Measurements from ENCODE around the gene OR5A2.
A peak's percentile ranks its signal among the peaks of the same experiment; 100 is the strongest.
"Not testable (repeated sequence)": the region's sequence is repeated elsewhere in the genome, so short reads cannot be mapped to it uniquely, and the experiment has no call there.

The OR5A2 gene, protein sequence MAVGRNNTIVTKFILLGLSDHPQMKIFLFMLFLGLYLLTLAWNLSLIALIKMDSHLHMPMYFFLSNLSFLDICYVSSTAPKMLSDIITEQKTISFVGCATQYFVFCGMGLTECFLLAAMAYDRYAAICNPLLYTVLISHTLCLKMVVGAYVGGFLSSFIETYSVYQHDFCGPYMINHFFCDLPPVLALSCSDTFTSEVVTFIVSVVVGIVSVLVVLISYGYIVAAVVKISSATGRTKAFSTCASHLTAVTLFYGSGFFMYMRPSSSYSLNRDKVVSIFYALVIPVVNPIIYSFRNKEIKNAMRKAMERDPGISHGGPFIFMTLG

DNA sequence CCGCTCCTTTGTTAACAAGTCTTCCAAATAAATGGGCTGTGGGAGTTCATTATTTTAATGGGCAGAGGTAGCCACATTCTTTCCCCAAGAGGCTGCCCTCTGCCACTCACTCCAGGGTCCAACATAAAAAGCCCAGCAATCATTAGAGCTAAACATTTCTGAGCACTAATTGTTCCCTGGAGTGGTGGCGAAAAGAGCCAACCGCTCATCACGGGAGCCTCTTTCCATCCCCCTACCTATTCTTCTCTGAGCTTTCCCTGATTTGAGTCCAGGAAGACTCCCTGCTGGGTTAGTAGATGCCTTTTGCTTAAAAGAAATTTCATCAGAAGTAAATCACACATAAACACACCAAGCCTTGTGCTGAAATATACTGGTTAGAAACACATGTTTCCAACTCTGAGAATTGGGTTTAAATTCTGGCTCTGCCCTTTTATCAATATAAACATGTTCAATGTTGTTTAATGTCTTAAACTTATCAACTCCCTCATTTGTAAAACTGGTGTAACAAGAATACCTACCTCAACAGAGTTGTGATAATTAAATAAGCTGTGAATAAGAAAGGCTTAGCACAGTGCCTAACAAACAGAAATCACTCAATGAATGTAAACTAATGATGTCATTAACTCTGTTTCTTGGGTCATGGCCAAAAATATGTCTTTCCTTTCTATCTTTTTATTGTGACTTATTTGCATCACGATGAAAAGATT is at the start of gene OR5A2:
TSS of gene OR5A2 (minus strand) at position 53 of the 707 bp plus-strand sequence. CDS start 3,460 bp downstream, outside the sequence.
- FAIRE-seq (no peak), DNase-seq (ENCODE audit: low spot score) (no peak)

DNA sequence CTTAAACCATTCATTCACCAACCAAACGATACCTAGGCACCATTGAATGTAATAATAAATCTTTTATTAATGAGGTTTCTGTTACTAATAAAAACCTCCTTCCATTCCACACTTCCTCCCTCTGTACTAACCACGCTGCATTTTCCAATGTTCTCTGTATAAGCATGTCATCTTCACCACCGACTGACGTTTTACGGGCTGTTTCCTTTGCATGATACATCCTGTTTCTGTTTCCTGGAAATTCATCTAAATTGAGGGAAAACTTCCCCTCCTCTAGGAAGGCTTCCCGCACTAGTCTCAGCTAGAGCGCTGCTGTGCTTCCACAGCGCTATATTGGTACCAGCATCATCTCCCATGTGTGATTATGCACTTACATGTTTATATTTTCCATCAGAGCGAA is 49.0 kb upstream of the OR5A2 start:
- DNase-seq (ENCODE audit: low spot score) = no peak
- FAIRE-seq = no peak

DNA sequence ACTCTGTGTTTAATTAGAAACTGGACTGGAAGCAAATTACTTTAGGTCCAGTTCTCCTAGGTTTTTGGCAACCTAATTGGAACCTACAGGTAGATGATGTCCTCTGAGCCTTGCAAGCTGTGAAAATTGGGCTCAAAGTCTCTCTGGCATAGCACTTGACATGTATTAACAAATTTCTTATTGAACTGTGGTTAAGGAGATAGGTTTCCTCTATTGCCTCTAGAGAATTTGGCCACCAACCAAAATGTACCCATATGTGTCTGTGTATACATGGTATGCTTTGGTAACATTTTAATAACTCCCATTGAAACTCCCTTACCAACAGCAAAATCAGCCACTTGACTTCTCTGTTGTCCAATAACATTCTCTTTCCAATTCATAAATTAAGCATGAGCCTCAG is 46.8 kb upstream of the OR5A2 start, which contains the start of gene OR4D10:
TSS of gene OR4D10 (plus strand) at position 301 of the 400 bp plus-strand sequence. CDS start 4,115 bp downstream, outside the sequence.
- DNase-seq (ENCODE audit: low spot score) (no peak), FAIRE-seq (no peak)

DNA sequence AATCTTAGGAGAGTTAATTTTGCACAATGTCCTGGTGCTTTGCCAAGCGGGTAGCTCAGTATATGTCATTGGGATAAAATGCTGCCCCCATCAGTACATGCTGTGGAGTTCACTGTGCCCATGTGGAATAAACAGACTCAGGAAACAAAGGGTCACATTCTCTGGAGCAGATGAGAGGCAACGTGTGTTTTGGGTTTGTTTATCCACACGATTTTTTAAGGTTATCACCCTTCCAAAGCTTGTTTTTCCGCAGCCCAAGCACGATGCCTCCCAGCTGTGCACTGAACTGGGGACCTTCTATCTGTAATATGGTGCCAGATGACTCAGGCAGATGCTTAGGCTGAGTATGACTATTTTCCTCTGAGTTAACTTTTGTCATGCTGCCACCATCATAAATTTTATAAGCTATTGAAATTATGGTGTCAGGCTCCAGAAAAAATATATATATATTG is 37.0 kb upstream of the OR5A2 start:
- FAIRE-seq (no peak), DNase-seq (ENCODE audit: low spot score) (peak; percentile 13)

DNA sequence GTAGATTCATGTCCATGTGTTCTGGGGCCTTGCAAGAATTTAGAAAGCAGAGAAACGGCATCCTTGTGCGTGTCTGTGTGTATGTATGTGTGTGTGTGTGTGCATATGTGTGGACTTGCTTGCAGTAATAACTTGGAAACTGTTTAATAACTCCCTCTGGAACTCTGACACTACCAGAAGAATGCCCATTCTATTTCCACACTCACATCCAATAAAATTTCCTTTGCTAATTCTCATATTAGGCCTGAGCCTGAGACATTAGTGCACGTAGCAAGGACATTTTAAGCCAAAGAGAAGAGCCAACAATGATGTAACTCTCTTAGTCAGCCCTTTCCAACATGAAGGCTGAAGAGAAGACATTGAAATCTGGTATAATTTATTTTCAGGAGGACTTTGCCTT is 33.7 kb upstream of the OR5A2 start:
- FAIRE-seq (no peak), DNase-seq (ENCODE audit: low spot score) (no peak)

DNA sequence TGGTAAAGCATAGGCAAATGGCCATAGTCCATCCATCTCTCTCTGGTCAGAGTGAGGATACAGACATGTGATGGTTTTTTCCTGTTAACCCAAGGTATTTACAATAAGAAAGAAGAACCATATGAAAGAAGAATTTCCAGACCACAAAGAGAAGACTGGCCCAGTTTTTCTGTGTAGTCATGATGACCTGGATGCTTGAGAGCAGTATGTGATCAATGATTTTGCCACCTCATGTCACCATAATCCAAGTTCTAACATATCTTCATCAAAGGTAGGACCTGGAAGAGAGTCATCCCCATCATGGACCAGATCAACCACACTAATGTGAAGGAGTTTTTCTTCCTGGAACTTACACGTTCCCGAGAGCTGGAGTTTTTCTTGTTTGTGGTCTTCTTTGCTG is 30.4 kb upstream of the OR5A2 start, which contains the start of gene OR4D6:
TSS of gene OR4D6 (plus strand) at position 301 of the 400 bp plus-strand sequence. CDS start at position 301, 0 bp downstream.
- DNase-seq (ENCODE audit: low spot score) (no peak), FAIRE-seq (no peak)

DNA sequence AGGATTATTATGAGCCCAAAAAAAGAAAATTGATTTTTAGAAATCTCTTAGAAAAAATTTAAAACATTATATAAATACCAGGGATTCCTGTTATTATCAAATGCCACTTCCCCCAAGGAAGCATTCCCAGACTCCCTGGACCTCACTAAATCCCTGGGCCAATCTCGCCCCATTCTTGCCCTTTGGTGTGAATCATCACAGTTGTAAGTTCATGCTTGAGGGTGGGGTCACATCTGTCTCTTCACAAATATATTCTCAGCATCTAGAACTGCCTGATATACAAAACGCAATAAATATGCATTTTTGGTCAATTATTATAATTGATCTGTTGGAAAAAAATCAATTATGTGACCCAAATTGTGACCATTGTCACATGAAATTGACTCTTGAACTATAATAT is 22.3 kb upstream of the OR5A2 start:
- no peak for DNase-seq (ENCODE audit: low spot score)
- no peak for FAIRE-seq

DNA sequence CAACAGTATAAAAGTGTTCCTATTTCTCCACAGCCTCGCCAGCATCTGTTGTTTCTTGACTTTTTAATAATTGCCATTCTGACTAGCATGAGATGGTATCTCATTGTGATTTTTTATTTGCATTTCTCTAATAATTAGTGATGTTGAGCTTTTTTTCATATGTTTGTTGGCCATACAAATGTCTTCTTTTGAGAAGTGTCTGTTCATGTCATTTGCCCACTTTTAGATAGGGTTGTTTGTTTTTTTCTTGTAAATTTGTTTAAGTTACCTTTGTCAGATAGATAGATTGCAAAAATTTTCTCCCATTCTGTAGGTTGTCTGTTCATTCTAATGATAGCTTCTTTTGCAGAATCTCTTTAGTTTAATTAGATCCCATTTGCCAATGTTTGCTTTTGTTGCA is 19.4 kb upstream of the OR5A2 start:
- DNase-seq (ENCODE audit: low spot score); FAIRE-seq: not testable (repeated sequence)

DNA sequence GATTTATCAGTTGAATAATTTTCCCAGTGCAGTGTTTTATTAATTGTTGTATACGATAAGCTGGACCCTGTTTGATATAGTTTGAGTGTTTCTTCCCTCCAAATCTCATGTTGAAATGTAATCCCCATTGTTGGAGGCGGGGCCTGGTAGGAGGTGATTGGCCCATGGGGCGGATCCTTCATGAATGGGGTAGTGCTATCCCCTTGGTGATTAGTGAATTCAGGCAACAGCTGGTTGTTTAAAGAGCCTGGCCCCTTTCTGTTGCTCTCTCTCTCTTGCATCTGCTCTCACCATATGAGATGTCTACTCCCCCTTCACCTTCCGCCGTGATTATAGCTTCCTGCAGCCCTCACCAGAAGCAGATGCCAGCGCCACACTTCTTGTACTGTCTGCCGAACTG is 11.6 kb upstream of the OR5A2 start:
- FAIRE-seq (no peak), DNase-seq (ENCODE audit: low spot score) (no peak)

DNA sequence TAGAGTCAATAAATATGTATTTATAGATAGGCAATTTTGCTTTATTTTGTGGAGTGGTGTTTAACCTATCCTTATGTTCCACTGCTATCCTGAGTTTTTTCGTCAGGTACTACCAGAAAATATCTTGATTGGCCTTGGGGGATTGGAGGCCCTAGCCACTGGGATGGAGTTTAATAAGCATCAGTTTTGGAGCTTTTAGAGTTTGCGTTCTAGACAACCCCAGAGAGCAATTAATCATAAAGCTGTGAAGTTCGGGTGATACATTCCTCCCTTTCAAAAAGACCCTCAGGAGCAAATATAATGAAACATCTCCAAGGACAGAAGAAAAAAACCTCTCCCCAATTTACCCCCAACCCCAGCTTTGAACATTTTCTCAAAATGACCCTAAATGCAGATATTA is 10.0 kb upstream of the OR5A2 start, which contains the start of gene OR5A1:
TSS of gene OR5A1 (plus strand) at position 301 of the 400 bp plus-strand sequence. CDS start 6,700 bp downstream, outside the sequence.
- DNase-seq (ENCODE audit: low spot score) (no peak), FAIRE-seq (no peak)

DNA sequence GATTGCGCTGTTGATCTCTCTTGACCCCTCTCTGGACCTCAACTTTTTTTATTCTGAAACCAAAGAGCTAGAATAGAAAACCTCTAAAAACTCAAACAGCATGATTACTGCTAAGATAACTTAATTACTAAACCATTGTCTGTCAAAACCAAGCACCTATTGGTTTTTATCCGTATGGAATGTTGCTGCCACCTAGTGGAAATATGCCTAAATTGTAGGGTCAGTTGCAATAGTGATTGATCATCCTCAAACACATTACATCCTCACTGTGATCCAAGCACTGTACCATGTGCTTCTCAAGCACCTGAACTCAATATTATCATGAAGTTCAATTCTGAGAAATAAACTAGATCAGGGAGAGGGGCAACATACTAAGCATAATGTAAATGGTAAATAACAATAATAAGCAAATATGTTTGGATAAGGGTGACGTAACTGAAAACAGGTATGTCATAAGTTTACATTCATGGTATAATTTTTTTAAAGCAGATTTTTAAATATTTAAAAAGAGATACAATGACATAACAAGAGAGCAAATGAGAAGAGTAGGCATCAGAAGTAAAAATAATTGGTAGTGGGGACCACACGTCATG is 3.8 kb upstream of the OR5A2 start:
- peak; percentile 41 for DNase-seq (ENCODE audit: low spot score)
- FAIRE-seq = peak; percentile 59

DNA sequence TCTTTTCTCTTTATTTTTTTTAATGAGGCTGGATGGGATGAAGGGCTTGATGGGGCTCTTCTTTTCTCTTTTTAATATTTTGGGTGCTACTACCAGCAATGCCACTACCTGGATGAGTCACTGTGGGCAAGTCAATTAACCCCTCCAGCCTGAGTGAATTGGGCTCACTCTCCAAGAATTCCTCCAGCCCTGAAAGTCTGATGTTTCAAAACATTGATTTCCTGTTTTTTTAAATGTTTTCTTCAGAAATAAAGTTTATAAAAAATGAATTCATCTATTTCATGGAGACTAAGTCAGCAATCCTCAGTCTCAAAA is 812 bp upstream of the OR5A2 start:
- FAIRE-seq (no peak), DNase-seq (ENCODE audit: low spot score) (peak; percentile 21)

DNA sequence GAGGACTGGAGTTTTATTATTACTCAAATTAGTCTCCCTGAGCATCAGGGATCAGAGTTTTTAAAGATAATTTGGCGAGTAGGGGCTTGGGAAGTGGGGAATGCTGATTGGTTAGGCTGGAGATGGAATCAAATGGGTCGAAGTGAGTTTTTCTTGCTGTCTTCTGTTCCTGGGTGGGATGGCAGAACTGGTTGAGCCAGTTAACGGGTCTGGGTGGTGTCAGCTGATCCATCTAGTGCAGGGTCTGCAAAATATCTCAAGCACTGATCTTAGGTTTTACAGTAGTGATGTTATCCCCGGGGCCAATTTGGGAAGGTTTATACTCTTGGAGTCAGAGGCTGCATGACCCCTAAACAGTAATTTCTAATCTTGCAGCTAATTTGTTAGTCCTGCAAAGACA is 1.1 kb downstream of the OR5A2 start:
- no peak for DNase-seq (ENCODE audit: low spot score)
- no peak for FAIRE-seq

DNA sequence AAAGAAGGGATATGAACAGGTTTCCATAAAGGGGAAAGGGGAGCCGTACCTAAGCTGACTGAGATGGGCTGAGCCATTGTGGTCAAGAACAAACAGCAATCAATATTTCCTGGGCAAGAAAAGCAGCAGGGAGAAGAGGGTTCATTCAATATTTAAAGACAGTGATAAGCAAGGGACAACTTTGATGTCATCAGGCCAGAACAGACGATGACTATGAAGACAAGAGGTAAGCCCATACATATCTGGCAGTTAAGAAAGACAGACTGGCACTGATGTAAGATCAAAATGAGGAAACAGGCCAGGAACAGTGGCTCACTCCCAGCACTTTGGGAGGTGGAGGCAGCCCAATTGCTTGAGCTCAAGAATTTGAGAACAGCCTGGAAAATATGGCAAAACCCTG is 2.4 kb downstream of the OR5A2 start:
- no peak for DNase-seq (ENCODE audit: low spot score)
- FAIRE-seq = no peak

DNA sequence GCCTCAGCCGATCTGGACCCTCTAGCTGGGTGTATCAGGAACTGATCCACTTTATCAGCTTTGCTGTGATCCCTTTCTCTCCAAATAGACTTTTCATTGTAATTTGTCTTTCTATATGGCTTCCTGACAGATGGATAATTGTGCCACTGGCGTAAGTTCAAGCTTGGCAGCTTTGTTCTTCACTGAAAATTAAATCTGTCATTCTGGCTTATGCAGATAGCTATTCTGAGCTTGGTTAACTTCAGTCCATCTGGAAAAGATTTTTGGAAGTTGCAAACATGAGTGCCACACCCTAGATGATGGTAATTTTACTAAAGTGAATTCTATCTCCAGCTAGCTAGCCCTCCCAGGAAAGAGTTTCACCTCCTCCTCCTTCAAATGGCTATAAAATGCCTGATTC is 8.1 kb downstream of the OR5A2 start:
- FAIRE-seq (no peak), DNase-seq (ENCODE audit: low spot score) (no peak)

DNA sequence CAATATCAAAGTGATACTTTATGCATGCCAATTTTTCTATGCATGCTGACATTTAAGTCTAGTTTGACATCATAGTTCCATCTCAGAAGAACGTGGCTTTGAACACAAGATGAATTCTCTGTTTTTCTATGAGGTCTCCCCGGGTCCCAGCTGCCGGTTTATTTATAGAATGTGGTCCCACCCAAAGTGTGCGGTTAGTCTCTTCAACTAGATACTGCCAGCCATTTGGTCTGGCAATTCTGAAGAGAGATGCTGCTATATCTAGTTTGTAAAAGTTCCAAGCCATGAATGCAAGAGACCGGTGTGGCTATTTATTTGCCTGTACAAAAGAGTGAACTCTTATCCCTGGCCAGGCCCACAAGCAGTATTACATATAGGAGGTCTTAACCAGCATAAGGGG is 9.2 kb downstream of the OR5A2 start:
- FAIRE-seq (no peak), DNase-seq (ENCODE audit: low spot score) (no peak)

DNA sequence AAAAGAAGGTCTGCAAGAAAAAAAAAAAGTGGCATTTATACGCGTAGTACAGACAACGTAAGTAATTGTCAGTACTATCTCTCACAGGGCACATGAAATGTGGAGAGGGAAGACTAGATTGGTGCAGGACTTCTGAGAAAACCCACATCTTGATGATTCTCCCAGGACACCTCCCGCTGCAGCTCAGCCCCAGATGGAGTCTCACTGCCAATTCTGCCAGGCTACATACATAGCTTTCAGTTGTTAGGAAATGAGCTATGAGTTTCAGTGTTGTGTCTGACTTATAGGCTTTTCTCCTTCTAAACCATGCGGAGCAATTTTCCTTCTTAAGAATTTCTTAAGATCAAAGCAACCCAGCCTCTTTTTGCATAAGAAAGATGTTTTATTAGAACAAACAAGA is 9.6 kb downstream of the OR5A2 start:
- FAIRE-seq (no peak), DNase-seq (ENCODE audit: low spot score) (no peak)

DNA sequence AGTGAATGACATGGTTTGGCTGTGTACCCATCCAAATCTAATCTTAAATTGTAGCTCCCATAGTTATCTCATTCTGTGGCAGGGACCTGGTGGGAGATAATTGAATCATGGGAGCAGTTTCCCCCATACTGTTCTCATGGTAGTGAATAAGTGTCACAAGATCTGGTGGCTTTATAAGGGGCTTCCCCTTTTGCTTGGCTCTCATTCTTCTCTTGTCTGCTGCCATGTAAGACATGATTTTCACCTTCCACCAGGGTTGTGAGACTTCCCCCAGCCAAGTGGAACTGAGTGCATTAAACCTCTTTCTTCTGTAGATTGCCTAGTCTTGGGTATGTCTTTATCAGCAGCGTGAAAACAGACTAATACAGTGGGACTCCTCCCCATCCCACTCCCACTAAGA is 11.1 kb downstream of the OR5A2 start:
- FAIRE-seq (no peak), DNase-seq (ENCODE audit: low spot score) (no peak)

DNA sequence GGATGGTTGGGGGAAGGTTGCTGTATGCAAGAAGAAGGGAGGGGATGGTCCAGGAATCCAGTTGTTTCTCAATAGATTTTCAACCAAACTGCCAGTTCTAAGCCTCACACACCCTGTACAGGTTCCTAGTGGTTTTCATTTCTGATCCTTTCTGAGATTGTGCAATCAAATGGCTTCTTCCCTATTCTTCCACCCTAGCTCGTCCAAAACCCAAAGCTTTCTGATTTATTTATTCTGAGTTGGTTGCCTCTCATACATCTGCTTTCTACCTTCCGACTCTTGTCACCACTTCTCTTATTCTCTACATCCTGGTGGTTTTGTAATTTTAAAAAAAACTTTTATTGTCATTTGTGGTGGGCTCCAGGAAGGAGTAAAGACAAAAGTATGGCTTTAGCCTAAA is 12.6 kb downstream of the OR5A2 start:
- no peak for DNase-seq (ENCODE audit: low spot score)
- FAIRE-seq = no peak

DNA sequence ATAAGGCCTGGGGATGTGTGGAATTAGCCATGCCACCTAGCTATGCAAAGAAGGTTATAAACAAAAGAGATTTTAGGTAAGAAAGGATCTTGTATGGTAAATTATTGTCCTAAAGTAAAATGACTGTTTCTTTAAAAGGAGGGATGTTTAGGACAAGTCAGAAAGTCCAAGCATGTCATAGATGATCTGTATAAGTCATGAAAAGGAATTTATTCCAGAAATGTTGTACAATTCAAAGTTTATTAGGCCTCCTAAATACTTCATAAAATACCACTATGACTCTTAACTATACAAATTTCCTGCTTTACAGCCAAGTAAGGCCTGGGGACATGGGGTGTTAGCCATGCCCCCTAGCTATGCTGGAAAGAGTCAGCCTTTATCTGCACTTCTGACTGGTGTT is 22.7 kb downstream of the OR5A2 start:
- no peak for FAIRE-seq
- DNase-seq (ENCODE audit: low spot score) = no peak

DNA sequence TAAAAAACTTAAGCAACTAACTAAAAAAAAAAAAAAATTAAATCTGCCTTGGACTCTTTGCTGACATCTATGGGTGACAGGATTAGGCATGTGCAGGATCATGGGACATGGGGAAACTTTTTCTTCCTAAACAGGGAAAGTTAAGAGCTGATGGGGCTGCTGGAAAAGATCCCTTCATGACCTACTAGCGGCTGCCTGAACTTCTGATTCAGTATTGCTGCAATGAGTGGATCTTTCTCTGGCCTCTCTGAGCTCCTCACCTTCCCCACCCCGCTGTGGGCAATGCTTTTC is 25.0 kb downstream of the OR5A2 start:
- DNase-seq (ENCODE audit: low spot score) (no peak), FAIRE-seq (no peak)

DNA sequence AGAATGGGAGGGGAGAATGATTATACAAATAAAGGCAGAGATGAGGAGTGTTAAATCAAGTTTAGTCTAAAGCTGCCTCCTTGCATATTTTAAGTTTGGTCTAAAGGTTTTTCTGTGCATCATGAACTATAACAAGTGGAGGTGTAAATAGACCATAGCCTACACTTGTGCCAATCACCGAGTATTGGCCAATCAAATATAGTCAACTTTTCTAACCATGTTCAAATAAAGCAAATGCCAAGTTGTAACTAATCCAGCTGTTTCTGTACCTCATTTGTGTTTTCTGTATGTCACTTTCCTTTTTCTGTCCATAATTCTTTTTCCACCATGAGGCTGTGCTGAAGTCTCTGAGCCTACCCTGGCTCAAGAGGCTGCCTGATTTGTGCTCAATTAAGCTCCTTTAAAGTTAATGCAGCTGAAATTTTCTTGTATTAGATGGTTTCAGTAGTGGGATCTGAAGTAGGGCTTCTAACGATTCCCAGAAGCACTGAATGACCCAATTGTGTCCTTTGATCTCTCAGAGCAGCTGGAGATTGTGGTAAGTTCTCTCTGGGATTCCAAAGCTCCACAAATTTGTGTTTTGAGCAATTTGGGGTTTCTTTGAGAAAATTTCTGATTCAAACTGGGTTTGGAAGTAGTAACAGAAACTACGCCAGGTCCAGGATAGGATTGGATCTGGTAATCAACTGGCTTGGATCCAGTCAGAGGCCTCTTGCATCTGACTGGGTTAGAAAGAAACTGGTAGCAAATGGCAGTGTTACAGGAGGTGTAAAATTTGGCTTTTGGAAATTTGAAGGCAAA is 25.6 kb downstream of the OR5A2 start:
- FAIRE-seq (no peak), DNase-seq (ENCODE audit: low spot score) (no peak)
